Naive thymus-derived CD4-positive, alpha-beta T cell (primary cell): ENCODE results near the gene UBE2B. TPM values are rescaled to one million over a fixed set of nuclear protein-coding genes. Genes with fewer than 3 reads are reported as not detected.
A peak's percentile ranks its signal among the peaks of the same experiment; 100 is the strongest.
"Not testable (repeated sequence)": the region's sequence is repeated elsewhere in the genome, so short reads cannot be mapped to it uniquely, and the experiment has no call there.

ENCODE experiments used
- ATAC-seq: fragments of 150-1000 bp; cut with Tn5 transposase; 2 replicates; pipeline ENCODE4 v1.10.0; 2021; ENCODE audit warnings: mild to moderate bottlenecking, moderate library complexity
- CTCF ChIA-PET: fragments of 350-600 bp; sonication (Branson Sonifier 250); formaldehyde crosslinking; loops from one replicate; lab custom pipeline; 2021; ENCODE audit warnings: antibody characterized with exemption; lab: Charles Lee
- POLR2A ChIA-PET: fragments of 350-600 bp; sonication (Branson Sonifier 250); formaldehyde crosslinking; loops from one replicate; lab custom pipeline; 2021; ENCODE audit warnings: antibody characterized with exemption, inconsistent platforms; lab: Charles Lee
- DNase-seq, 9 donors: peaks; one replicate each; pipeline versions ENCODE4 v3.0.0 to v3.0.0-alpha.2; 2020 to 2022; ENCODE audit warnings: mixed read lengths in 1 of 9
- H3K27ac ChIP-seq: one replicate; pipeline ENCODE4 v1.7.0; 2013; ENCODE audit warnings: mild to moderate bottlenecking, low read depth, low read length, moderate library complexity
- H3K27me3 ChIP-seq, 2 donors: one replicate each; pipeline ENCODE4 v1.7.0; 2013; ENCODE audit warnings: low read length in 2 of 2, mild to moderate bottlenecking in 2 of 2, moderate library complexity in 2 of 2; ENCODE audit not compliant: control insufficient read depth in 2 of 2, insufficient read depth in 2 of 2
- H3K36me3 ChIP-seq, 3 experiments: 1 replicate in 2 of 3; 2 replicates in 1 of 3; pipeline ENCODE4 v1.7.0; 2013; ENCODE audit warnings: low read length in 3 of 3, mild to moderate bottlenecking in 3 of 3, moderate library complexity in 1 of 3; ENCODE audit not compliant: insufficient read depth in 3 of 3, control insufficient read depth in 2 of 3
- H3K4me1 ChIP-seq, 2 donors: one replicate each; pipeline ENCODE4 v1.7.0; 2013; ENCODE audit warnings: low read length in 2 of 2, mild to moderate bottlenecking in 2 of 2, moderate library complexity in 1 of 2; ENCODE audit not compliant: control insufficient read depth in 2 of 2, insufficient read depth in 2 of 2
- H3K4me3 ChIP-seq: 2 replicates; pipeline ENCODE4 v1.7.0; 2013; ENCODE audit warnings: mild to moderate bottlenecking, low read length
- H3K9me3 ChIP-seq, 3 experiments: 1 replicate in 2 of 3; 2 replicates in 1 of 3; pipeline ENCODE4 v1.7.0; 2013; ENCODE audit warnings: low read length in 3 of 3; ENCODE audit not compliant: control insufficient read depth in 2 of 3
- H3K27ac Mint-ChIP-seq, 9 donors: one replicate each; pipeline ENCODE4 v1.8.0; 2020 to 2022; ENCODE audit warnings: mixed read lengths in 9 of 9, mild to moderate bottlenecking in 8 of 9, moderate library complexity in 5 of 9, inconsistent platforms in 2 of 9
- H3K27me3 Mint-ChIP-seq, 5 donors: one replicate each; pipeline ENCODE4 v1.8.0; 2021 to 2022; ENCODE audit warnings: mixed read lengths in 5 of 5, mild to moderate bottlenecking in 1 of 5
- H3K36me3 Mint-ChIP-seq, 5 donors: one replicate each; pipeline ENCODE4 v1.8.0; 2020 to 2022; ENCODE audit warnings: mixed read lengths in 5 of 5, mild to moderate bottlenecking in 3 of 5, inconsistent platforms in 1 of 5
- H3K4me1 Mint-ChIP-seq, 7 donors: one replicate each; pipeline ENCODE4 v1.8.0; 2020 to 2022; ENCODE audit warnings: mixed read lengths in 7 of 7, mild to moderate bottlenecking in 3 of 7, inconsistent platforms in 1 of 7
- H3K4me3 Mint-ChIP-seq, 10 donors: one replicate each; pipeline ENCODE4 v1.8.0; 2020 to 2022; ENCODE audit warnings: mild to moderate bottlenecking in 10 of 10, mixed read lengths in 10 of 10, moderate library complexity in 6 of 10, inconsistent platforms in 2 of 10
- H3K9me3 Mint-ChIP-seq, 11 donors: one replicate each; pipeline ENCODE4 v1.8.0; 2020 to 2022; ENCODE audit warnings: mixed read lengths in 11 of 11, mild to moderate bottlenecking in 4 of 11, inconsistent platforms in 1 of 11, moderate library complexity in 1 of 11
- intact Hi-C, 2 donors: fragments of 100-400 bp; cut with micrococcal nuclease; formaldehyde crosslinking; loops; one replicate each; pipeline ENCODE4 v1.15.1; 2023
- polyA plus RNA-seq, 2 donors: library from polyadenylated mRNA; unstranded; fragments of 300-500 nt; fragmentation: Illumina TruSeq; gene quantifications; one replicate each; pipeline ENCODE4 v1.2.3, GENCODE V29; 2021
- total RNA-seq, 6 experiments: library from RNA in 5 of 6; stranded (reverse) in 5 of 6; gene quantifications; 1 replicate in 5 of 6; 2 replicates in 1 of 6; pipeline ENCODE4 v1.2.3 and lab custom pipeline; 2021 to 2026

UBE2B gene
- total RNA-seq (100 to 1,000 TPM in 4 of 5 experiments, 10 to 100 TPM in 1; 91.4 to 141 (median 124) TPM), polyA plus RNA-seq (100 to 1,000 TPM in 1 of 2 donors, 10 to 100 TPM in 1; 89.2 to 116 TPM), total RNA-seq (lab: John Stamatoyannopoulos, UW) (42.4 reads per million, percentile 67 among the genes with 10 or more reads in this experiment)

GRCh38 chr5:134370871-134371833, at the start of gene UBE2B:
UBE2B (plus strand) TSS chr5:134371569; CDS start chr5:134371596, 27 bp downstream.
- Mint-ChIP-seq H3K4me1 (peaks cover 30 to 76% (median 60%) of the 10 kb centered on the region in 7 donors), H3K27ac (peak within 1 kb of the TSS; percentile 97 to 100 (median 100)), H3K9me3 (peaks cover 0 to 18% (median 0%) of the 10 kb centered on the region in 11 donors), H3K27me3 (peaks cover 0 to 8% (median 0%) of the 10 kb centered on the region in 5 donors), H3K4me3 (peak within 1 kb of the TSS; percentile 82 to 99 (median 96)), H3K36me3 (peaks cover 4 to 28% (median 15%) of the 10 kb centered on the region in 5 donors)
- ChIA-PET CTCF (interaction anchor here (0.8 to 1.9 kb wide), 6 partner anchors 40 to 207 kb away, joined by 3 to 6 read pairs (median 4); partner anchors contain the start of genes CDKN2AIPNL and JADE2), POLR2A (interaction anchor here (0.6 to 7.1 kb wide), 32 partner anchors 10 to 1408 kb away, joined by 3 to 92 read pairs (median 5); partner anchors contain the start of genes CAMLG, CDKN2AIPNL, HSPA4 and JADE2)
- Histone ChIP-seq H3K27ac (peak within 1 kb of the TSS; percentile 100), H3K4me3 (peak within 1 kb of the TSS; percentile 94), H3K27me3 (no peaks in the 10 kb centered on the region), H3K36me3 (peaks cover 0 to 8% (median 0%) of the 10 kb centered on the region in 3 experiments), H3K9me3 (no peaks in the 10 kb centered on the region), H3K4me1 (peaks cover 25 to 38% of the 10 kb centered on the region in 2 donors)
- DNase-seq (peak; percentile 96 to 99 (median 98)), ATAC-seq (peak; percentile 86)
- intact Hi-C loops = loop anchor here (1.0 to 10.0 kb wide), 23 partner anchors 40 to 1876 kb away; partner anchors contain the start of genes C5orf24 (in 2 of the 2), CAMLG (in 2 of the 2), DDX46 (in 2 of the 2) and JADE2 (in 2 of the 2)

GRCh38 chr5:134327327-134327726, 44.0 kb upstream of the UBE2B start:
- peaks cover 0 to 8% (median 0%) of the 10 kb centered on the region in 3 experiments for H3K9me3 ChIP-seq
- DNase-seq (no peak), ATAC-seq (no peak)
- no peaks in the 10 kb centered on the region for H3K36me3 ChIP-seq
- no peak overlapping the region for H3K27ac ChIP-seq
- POLR2A ChIA-PET = interaction anchor here (0.6 to 1.1 kb wide), 4 partner anchors 15 to 196 kb away, joined by 3 read pairs; no protein-coding TSS in a partner anchor
- Mint-ChIP-seq H3K27me3 (peaks cover 0 to 14% (median 0%) of the 10 kb centered on the region in 5 donors), H3K9me3 (peaks cover 3 to 47% (median 21%) of the 10 kb centered on the region in 11 donors), H3K4me1 (peaks cover 0 to 1% (median 0%) of the 10 kb centered on the region in 7 donors), H3K4me3 (no peak overlapping the region), H3K27ac (no peak overlapping the region), H3K36me3 (peaks cover 1 to 25% (median 13%) of the 10 kb centered on the region in 5 donors)
- CTCF ChIA-PET = no interaction called here
- no peak overlapping the region for H3K4me3 ChIP-seq
- intact Hi-C loops = no loop called here
- no peaks in the 10 kb centered on the region for H3K27me3 ChIP-seq
- no peaks in the 10 kb centered on the region for H3K4me1 ChIP-seq

GRCh38 chr5:134328619-134329018, 42.8 kb upstream of the UBE2B start:
- Mint-ChIP-seq H3K27me3 (peaks cover 0 to 21% (median 0%) of the 10 kb centered on the region in 5 donors), H3K4me3 (no peak overlapping the region), H3K4me1 (no peaks in the 10 kb centered on the region), H3K36me3 (peaks cover 12 to 25% (median 13%) of the 10 kb centered on the region in 5 donors), H3K9me3 (peaks cover 12 to 60% (median 28%) of the 10 kb centered on the region in 11 donors), H3K27ac (no peak overlapping the region)
- ChIA-PET POLR2A (interaction anchor here (1.1 kb wide), 1 partner anchor 195 kb away, joined by 3 read pairs; no protein-coding TSS in a partner anchor), CTCF (interaction anchor here (0.6 kb wide), 1 partner anchor 39 kb away, joined by 3 read pairs; no protein-coding TSS in a partner anchor)
- Histone ChIP-seq H3K36me3 (no peaks in the 10 kb centered on the region), H3K4me3 (no peak overlapping the region), H3K9me3 (peaks cover 0 to 8% (median 0%) of the 10 kb centered on the region in 3 experiments), H3K4me1 (no peaks in the 10 kb centered on the region), H3K27ac (no peak overlapping the region), H3K27me3 (no peaks in the 10 kb centered on the region)
- ATAC-seq (no peak), DNase-seq (no peak)
- intact Hi-C loops = no loop called here

- H3K4me1 Mint-ChIP-seq, H3K27ac ChIP-seq, POLR2A ChIA-PET, intact Hi-C loops, H3K4me3 ChIP-seq, H3K36me3 ChIP-seq, H3K9me3 ChIP-seq, H3K27ac Mint-ChIP-seq, H3K4me3 Mint-ChIP-seq, CTCF ChIA-PET, ATAC-seq, H3K27me3 ChIP-seq, DNase-seq, H3K4me1 ChIP-seq: not testable (repeated sequence)
- Mint-ChIP-seq H3K9me3 (peaks cover 0 to 36% (median 23%) of the 10 kb centered on the region in 11 donors), H3K36me3 (peaks cover 6 to 26% (median 12%) of the 10 kb centered on the region in 5 donors), H3K27me3 (peaks cover 0 to 44% (median 0%) of the 10 kb centered on the region in 5 donors)
Observed at GRCh38 chr5:134336833-134337232, 34.5 kb upstream of the UBE2B start.

- H3K27ac Mint-ChIP-seq, H3K9me3 ChIP-seq, intact Hi-C loops, H3K36me3 ChIP-seq, H3K4me3 ChIP-seq, H3K27ac ChIP-seq, H3K27me3 ChIP-seq, DNase-seq, CTCF ChIA-PET, H3K4me1 Mint-ChIP-seq, H3K4me3 Mint-ChIP-seq, ATAC-seq, H3K4me1 ChIP-seq, H3K9me3 Mint-ChIP-seq, POLR2A ChIA-PET: not testable (repeated sequence)
- Mint-ChIP-seq H3K27me3 (peaks cover 0 to 14% (median 0%) of the 10 kb centered on the region in 5 donors), H3K36me3 (peaks cover 0 to 32% (median 4%) of the 10 kb centered on the region in 5 donors)
Observed at GRCh38 chr5:134343500-134343899, 27.9 kb upstream of the UBE2B start.

GRCh38 chr5:134345476-134345875, 25.9 kb upstream of the UBE2B start:
- H3K9me3 ChIP-seq, H3K4me1 ChIP-seq, POLR2A ChIA-PET, CTCF ChIA-PET, ATAC-seq, H3K27ac Mint-ChIP-seq, H3K4me3 Mint-ChIP-seq, H3K27me3 Mint-ChIP-seq, H3K36me3 ChIP-seq, H3K27me3 ChIP-seq, H3K4me3 ChIP-seq, DNase-seq, H3K4me1 Mint-ChIP-seq, H3K27ac ChIP-seq, intact Hi-C loops, H3K9me3 Mint-ChIP-seq: not testable (repeated sequence)
- peaks cover 0 to 23% (median 0%) of the 10 kb centered on the region in 5 donors for H3K36me3 Mint-ChIP-seq
